ENCODE results near the gene HOXD10. TPM values are rescaled to one million over a fixed set of nuclear protein-coding genes. Genes with fewer than 3 reads are reported as not detected.
A peak's percentile ranks its signal among the peaks of the same experiment; 100 is the strongest.

HOXD10 gene
- total and polyA plus RNA-seq, 5 donors from 2014 or later: not detected

- no peak for ATAC-seq (ENCODE audit: low read depth in 2 of 2)
- peaks cover under 1% of the 10 kb centered on the region for H3K36me3 Mint-ChIP-seq
- no peak overlapping the region for H3K27ac Mint-ChIP-seq
- peaks cover 0 to 12% (median 0%) of the 10 kb centered on the region in 7 donors for H3K9me3 Mint-ChIP-seq
- peaks cover 43% of the 10 kb centered on the region for H3K27me3 ChIP-seq (ENCODE audit: control insufficient read depth, insufficient read depth, low read length)
- peaks cover 92% of the 10 kb centered on the region for H3K27me3 Mint-ChIP-seq
- H3K4me3 ChIP-seq (ENCODE audit: low read depth, low read length): no peak overlapping the region
- H3K4me1 ChIP-seq (ENCODE audit: control insufficient read depth, insufficient read depth, low read length, poor library complexity, severe bottlenecking): peaks cover 6% of the 10 kb centered on the region
- DNase-seq: no peak
- peak overlapping the region in 2 of 4 donors; percentile 38 to 61 for H3K4me3 Mint-ChIP-seq
- H3K36me3 ChIP-seq (ENCODE audit: control insufficient read depth, insufficient read depth, low read length): no peaks in the 10 kb centered on the region
- H3K4me1 Mint-ChIP-seq: peaks cover 0 to 15% (median 3%) of the 10 kb centered on the region in 4 donors
- H3K27ac ChIP-seq (ENCODE audit: insufficient read depth, low read length, poor library complexity, severe bottlenecking): no peak overlapping the region
- peaks cover 0 to 3% of the 10 kb centered on the region in 2 experiments for H3K9me3 ChIP-seq (ENCODE audit: control insufficient read depth in 2 of 2, low read length in 2 of 2)
Observed at GRCh38 chr2:176158855-176159662, 42.5 kb downstream of the HOXD10 start.

- ATAC-seq (ENCODE audit: low read depth in 2 of 2) (no peak), DNase-seq (no peak)
- H3K4me1 Mint-ChIP-seq: peaks cover 0 to 18% (median 3%) of the 10 kb centered on the region in 4 donors
- H3K27me3 Mint-ChIP-seq: peaks cover 92% of the 10 kb centered on the region
- Histone ChIP-seq H3K4me1 (ENCODE audit: control insufficient read depth, insufficient read depth, low read length, poor library complexity, severe bottlenecking) (peaks cover 6% of the 10 kb centered on the region), H3K36me3 (ENCODE audit: control insufficient read depth, insufficient read depth, low read length) (no peaks in the 10 kb centered on the region), H3K4me3 (ENCODE audit: low read depth, low read length) (no peak overlapping the region), H3K27ac (ENCODE audit: insufficient read depth, low read length, poor library complexity, severe bottlenecking) (no peak overlapping the region), H3K27me3 (ENCODE audit: control insufficient read depth, insufficient read depth, low read length) (peaks cover 43% of the 10 kb centered on the region), H3K9me3 (ENCODE audit: control insufficient read depth in 2 of 2, low read length in 2 of 2) (peaks cover 0 to 3% of the 10 kb centered on the region in 2 experiments)
- peaks cover 0 to 12% (median 4%) of the 10 kb centered on the region in 7 donors for H3K9me3 Mint-ChIP-seq
- no peak overlapping the region for H3K27ac Mint-ChIP-seq
- H3K4me3 Mint-ChIP-seq: peak overlapping the region in 1 of 4 donors; percentile 61
- H3K36me3 Mint-ChIP-seq: peaks cover 4% of the 10 kb centered on the region
Observed at GRCh38 chr2:176159663-176160250, 43.2 kb downstream of the HOXD10 start.

- Mint-ChIP-seq H3K27me3 (peaks cover 92% of the 10 kb centered on the region), H3K9me3 (peaks cover 0 to 12% (median 4%) of the 10 kb centered on the region in 7 donors), H3K27ac (no peak overlapping the region), H3K36me3 (peaks cover 4% of the 10 kb centered on the region), H3K4me3 (peak overlapping the region in 1 of 4 donors; percentile 35), H3K4me1 (peaks cover 0 to 21% (median 3%) of the 10 kb centered on the region in 4 donors)
- peaks cover 6% of the 10 kb centered on the region for H3K4me1 ChIP-seq (ENCODE audit: control insufficient read depth, insufficient read depth, low read length, poor library complexity, severe bottlenecking)
- H3K27ac ChIP-seq (ENCODE audit: insufficient read depth, low read length, poor library complexity, severe bottlenecking): no peak overlapping the region
- H3K4me3 ChIP-seq (ENCODE audit: low read depth, low read length): no peak overlapping the region
- DNase-seq (no peak), ATAC-seq (ENCODE audit: low read depth in 2 of 2) (no peak)
- H3K9me3 ChIP-seq (ENCODE audit: control insufficient read depth in 2 of 2, low read length in 2 of 2): peaks cover 0 to under 1% of the 10 kb centered on the region in 2 experiments
- H3K36me3 ChIP-seq (ENCODE audit: control insufficient read depth, insufficient read depth, low read length): no peaks in the 10 kb centered on the region
- peaks cover 38% of the 10 kb centered on the region for H3K27me3 ChIP-seq (ENCODE audit: control insufficient read depth, insufficient read depth, low read length)
Observed at GRCh38 chr2:176160251-176160985, 43.8 kb downstream of the HOXD10 start.

- H3K4me1 ChIP-seq (ENCODE audit: control insufficient read depth, insufficient read depth, low read length, poor library complexity, severe bottlenecking): peaks cover 6% of the 10 kb centered on the region
- Mint-ChIP-seq H3K27ac (peak overlapping the region in 1 of 3 donors; percentile 75), H3K9me3 (peaks cover 0 to 12% (median 4%) of the 10 kb centered on the region in 7 donors), H3K4me1 (peaks cover 0 to 21% (median 3%) of the 10 kb centered on the region in 4 donors), H3K36me3 (peaks cover 4% of the 10 kb centered on the region), H3K27me3 (peaks cover 95% of the 10 kb centered on the region), H3K4me3 (peak overlapping the region in 1 of 4 donors; percentile 35)
- peaks cover 38% of the 10 kb centered on the region for H3K27me3 ChIP-seq (ENCODE audit: control insufficient read depth, insufficient read depth, low read length)
- DNase-seq (no peak), ATAC-seq (ENCODE audit: low read depth in 2 of 2) (no peak)
- H3K4me3 ChIP-seq (ENCODE audit: low read depth, low read length): no peak overlapping the region
- no peak overlapping the region for H3K27ac ChIP-seq (ENCODE audit: insufficient read depth, low read length, poor library complexity, severe bottlenecking)
- H3K36me3 ChIP-seq (ENCODE audit: control insufficient read depth, insufficient read depth, low read length): no peaks in the 10 kb centered on the region
- H3K9me3 ChIP-seq (ENCODE audit: control insufficient read depth in 2 of 2, low read length in 2 of 2): no peaks in the 10 kb centered on the region
Observed at GRCh38 chr2:176160986-176161824, 44.6 kb downstream of the HOXD10 start.

- Mint-ChIP-seq H3K36me3 (peaks cover 4% of the 10 kb centered on the region), H3K27ac (no peak overlapping the region), H3K9me3 (peaks cover 0 to 12% (median 4%) of the 10 kb centered on the region in 7 donors), H3K4me1 (peaks cover 0 to 21% (median 3%) of the 10 kb centered on the region in 4 donors), H3K27me3 (peaks cover 95% of the 10 kb centered on the region), H3K4me3 (no peak overlapping the region)
- no peak overlapping the region for H3K27ac ChIP-seq (ENCODE audit: insufficient read depth, low read length, poor library complexity, severe bottlenecking)
- no peak overlapping the region for H3K4me3 ChIP-seq (ENCODE audit: low read depth, low read length)
- H3K4me1 ChIP-seq (ENCODE audit: control insufficient read depth, insufficient read depth, low read length, poor library complexity, severe bottlenecking): peaks cover 5% of the 10 kb centered on the region
- H3K9me3 ChIP-seq (ENCODE audit: control insufficient read depth in 2 of 2, low read length in 2 of 2): no peaks in the 10 kb centered on the region
- peaks cover 44% of the 10 kb centered on the region for H3K27me3 ChIP-seq (ENCODE audit: control insufficient read depth, insufficient read depth, low read length)
- ATAC-seq (ENCODE audit: low read depth in 2 of 2): no peak
- DNase-seq: no peak
- H3K36me3 ChIP-seq (ENCODE audit: control insufficient read depth, insufficient read depth, low read length): no peaks in the 10 kb centered on the region
Observed at GRCh38 chr2:176161825-176162626, 45.4 kb downstream of the HOXD10 start.

GRCh38 chr2:176162911-176163671 is 46.5 kb downstream of the HOXD10 start:
- Mint-ChIP-seq H3K27ac (no peak overlapping the region), H3K36me3 (peaks cover 4% of the 10 kb centered on the region), H3K4me1 (peaks cover 0 to 18% (median 0%) of the 10 kb centered on the region in 4 donors), H3K4me3 (peak overlapping the region in 1 of 4 donors; percentile 57), H3K9me3 (peaks cover 0 to 10% (median 4%) of the 10 kb centered on the region in 7 donors), H3K27me3 (peaks cover 96% of the 10 kb centered on the region)
- Histone ChIP-seq H3K36me3 (ENCODE audit: control insufficient read depth, insufficient read depth, low read length) (no peaks in the 10 kb centered on the region), H3K9me3 (ENCODE audit: control insufficient read depth in 2 of 2, low read length in 2 of 2) (no peaks in the 10 kb centered on the region), H3K4me1 (ENCODE audit: control insufficient read depth, insufficient read depth, low read length, poor library complexity, severe bottlenecking) (no peaks in the 10 kb centered on the region), H3K27ac (ENCODE audit: insufficient read depth, low read length, poor library complexity, severe bottlenecking) (no peak overlapping the region), H3K27me3 (ENCODE audit: control insufficient read depth, insufficient read depth, low read length) (peaks cover 47% of the 10 kb centered on the region), H3K4me3 (ENCODE audit: low read depth, low read length) (no peak overlapping the region)
- ATAC-seq (ENCODE audit: low read depth in 2 of 2): no peak
- DNase-seq: no peak

Data from CD4-positive, CD25-positive, alpha-beta regulatory T cell (primary cell).